ENCODE measurements around the gene GRIPAP1.
"Not testable (repeated sequence)": the region's sequence is repeated elsewhere in the genome, so short reads cannot be mapped to it uniquely, and the experiment has no call there.

Gene GRIPAP1

DNA sequence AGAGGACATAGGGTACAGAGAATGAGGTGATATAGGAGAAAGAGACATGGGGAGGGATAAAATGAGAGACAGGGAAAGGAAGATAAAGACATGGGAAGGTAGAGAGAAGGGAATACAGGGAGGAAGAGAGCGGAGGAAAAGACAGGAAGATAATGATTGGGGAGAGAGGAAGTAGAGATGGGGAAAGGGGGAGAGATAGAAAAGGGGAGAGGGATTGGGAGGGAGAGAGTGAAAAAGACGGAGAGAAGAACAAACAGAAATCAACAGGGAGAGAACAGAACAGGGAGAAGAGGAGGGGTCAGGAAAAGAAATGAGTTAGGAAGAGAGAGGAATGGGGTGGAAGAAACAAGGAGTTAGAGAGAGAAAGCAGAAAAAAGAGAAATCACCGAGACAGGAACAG is 4.6 kb downstream of the GRIPAP1 start:
- Histone ChIP-seq H3K4me1 (ENCODE audit: control insufficient read depth, insufficient read depth, low read length) (no peaks in the 10 kb centered on the region; the same call in 1 of the 2 replicates), H3K36me3 (ENCODE audit: control insufficient read depth, insufficient read depth, low read length) (peaks cover 24% of the 10 kb centered on the region; the same call in 1 of the 2 replicates), H3K27ac (ENCODE audit: low read length) (no peak overlapping the region), H3K27me3 (ENCODE audit: control insufficient read depth, insufficient read depth, low read length) (no peaks in the 10 kb centered on the region), H3K4me3 (ENCODE audit: low read length) (no peak overlapping the region), H3K9me3 (ENCODE audit: control insufficient read depth, insufficient read depth, low read length) (no peaks in the 10 kb centered on the region)
- WGBS (ENCODE audit: insufficient coverage, insufficient read length): 100% methylated on average over 2 of the region's 3 CpGs
- no peak for DNase-seq (ENCODE audit: low read depth, low spot score)

DNA sequence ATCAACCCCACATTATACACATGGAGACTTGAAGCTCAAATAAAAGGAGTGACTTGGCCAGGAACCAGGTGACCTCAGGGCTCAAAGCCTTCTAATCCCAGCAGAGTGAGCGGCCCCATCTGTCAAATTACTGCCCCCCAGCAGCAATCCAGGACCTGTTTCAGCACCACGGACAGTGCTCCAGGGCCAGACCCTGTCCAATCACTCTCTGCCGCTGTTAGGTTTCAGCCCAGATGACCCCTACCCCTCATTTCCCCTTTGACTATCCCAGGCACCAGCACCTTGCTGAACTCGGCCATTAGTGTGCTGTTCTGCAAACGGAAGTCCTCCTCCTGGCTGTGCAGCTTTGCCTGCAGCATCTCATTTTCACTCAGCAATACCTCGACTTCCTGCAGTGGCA is 5.1 kb downstream of the GRIPAP1 start:
- no peak overlapping the region for H3K4me3 ChIP-seq (ENCODE audit: low read length)
- no peaks in the 10 kb centered on the region for H3K9me3 ChIP-seq (ENCODE audit: control insufficient read depth, insufficient read depth, low read length)
- H3K27me3 ChIP-seq (ENCODE audit: control insufficient read depth, insufficient read depth, low read length): no peaks in the 10 kb centered on the region
- no peak overlapping the region for H3K27ac ChIP-seq (ENCODE audit: low read length)
- WGBS (ENCODE audit: insufficient coverage, insufficient read length): no CpG with 5 or more reads among the region's 6 CpGs
- no peaks in the 10 kb centered on the region; the same call in 1 of the 2 replicates for H3K4me1 ChIP-seq (ENCODE audit: control insufficient read depth, insufficient read depth, low read length)
- DNase-seq (ENCODE audit: low read depth, low spot score): no peak
- peaks cover 24% of the 10 kb centered on the region; the same call in 1 of the 2 replicates for H3K36me3 ChIP-seq (ENCODE audit: control insufficient read depth, insufficient read depth, low read length)

GRCh38 chrX:48992341-48992740 is 9.7 kb downstream of the GRIPAP1 start:
- DNase-seq (ENCODE audit: low read depth, low spot score): no peak
- Histone ChIP-seq H3K27ac (ENCODE audit: low read length) (no peak overlapping the region), H3K27me3 (ENCODE audit: control insufficient read depth, insufficient read depth, low read length) (no peaks in the 10 kb centered on the region), H3K9me3 (ENCODE audit: control insufficient read depth, insufficient read depth, low read length) (no peaks in the 10 kb centered on the region), H3K36me3 (ENCODE audit: control insufficient read depth, insufficient read depth, low read length) (peaks cover 18% of the 10 kb centered on the region; the same call in 1 of the 2 replicates), H3K4me1 (ENCODE audit: control insufficient read depth, insufficient read depth, low read length) (no peaks in the 10 kb centered on the region), H3K4me3 (ENCODE audit: low read length) (no peak overlapping the region)

DNA sequence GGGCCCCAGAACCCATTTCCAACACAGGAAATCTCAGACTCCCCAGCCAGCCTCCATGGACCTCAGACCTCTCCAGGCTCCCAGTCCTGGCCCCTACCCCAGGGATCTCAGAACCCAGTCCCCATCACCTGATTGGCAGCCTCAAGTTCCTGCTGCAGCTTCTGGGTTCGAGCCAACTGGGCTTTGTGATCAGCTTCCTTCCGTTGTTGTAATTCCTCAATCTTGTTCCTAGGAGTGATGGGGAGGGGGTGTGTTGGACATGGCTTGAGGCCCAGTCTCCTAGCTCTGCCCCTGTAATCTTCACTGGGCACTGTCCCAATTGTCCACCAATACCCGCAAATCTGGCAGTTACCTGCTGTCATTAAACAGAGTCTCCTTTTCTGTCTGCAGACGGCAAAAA is 12.6 kb downstream of the GRIPAP1 start:
- Histone ChIP-seq H3K4me1 (ENCODE audit: control insufficient read depth, insufficient read depth, low read length) (no peaks in the 10 kb centered on the region), H3K27ac (ENCODE audit: low read length) (no peak overlapping the region), H3K9me3 (ENCODE audit: control insufficient read depth, insufficient read depth, low read length) (no peaks in the 10 kb centered on the region), H3K36me3 (ENCODE audit: control insufficient read depth, insufficient read depth, low read length) (peaks cover 9% of the 10 kb centered on the region; the same call in 1 of the 2 replicates), H3K4me3 (ENCODE audit: low read length) (no peak overlapping the region), H3K27me3 (ENCODE audit: control insufficient read depth, insufficient read depth, low read length) (no peaks in the 10 kb centered on the region)
- DNase-seq (ENCODE audit: low read depth, low spot score): no peak
- WGBS (ENCODE audit: insufficient coverage, insufficient read length): no CpG with 5 or more reads among the region's 4 CpGs

GRCh38 chrX:48983896-48984295 is 18.2 kb downstream of the GRIPAP1 start:
- no peak for DNase-seq (ENCODE audit: low read depth, low spot score)
- no peak overlapping the region for H3K4me3 ChIP-seq (ENCODE audit: low read length)
- H3K27me3 ChIP-seq (ENCODE audit: control insufficient read depth, insufficient read depth, low read length): no peaks in the 10 kb centered on the region
- no peaks in the 10 kb centered on the region for H3K4me1 ChIP-seq (ENCODE audit: control insufficient read depth, insufficient read depth, low read length)
- H3K27ac ChIP-seq (ENCODE audit: low read length): no peak overlapping the region
- no CpG with 5 or more reads among the region's 3 CpGs for WGBS (ENCODE audit: insufficient coverage, insufficient read length)
- H3K36me3 ChIP-seq (ENCODE audit: control insufficient read depth, insufficient read depth, low read length): peaks cover 21% of the 10 kb centered on the region; the same call in 1 of the 2 replicates
- H3K9me3 ChIP-seq (ENCODE audit: control insufficient read depth, insufficient read depth, low read length): no peaks in the 10 kb centered on the region

DNA sequence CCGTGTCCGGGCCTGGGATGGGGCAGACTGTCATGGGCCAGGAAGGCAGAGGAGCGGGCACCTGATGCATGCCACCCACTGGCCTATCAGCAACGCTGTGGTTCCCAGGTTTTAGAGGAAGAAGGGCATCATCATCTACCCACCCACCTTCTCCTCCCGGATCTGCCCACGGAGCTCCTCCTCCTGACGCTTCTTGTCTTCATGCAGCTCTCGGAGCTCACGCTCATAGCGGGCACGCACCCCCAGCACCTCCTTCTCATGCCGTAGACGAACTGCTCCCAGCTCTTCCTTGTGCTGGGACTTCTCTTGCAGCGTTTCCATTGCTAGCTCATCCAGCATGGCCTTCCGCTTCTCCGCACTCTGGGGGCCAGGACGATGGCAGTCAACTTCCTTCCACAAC is 19.0 kb downstream of the GRIPAP1 start:
- Histone ChIP-seq H3K27ac (ENCODE audit: low read length) (no peak overlapping the region), H3K27me3 (ENCODE audit: control insufficient read depth, insufficient read depth, low read length) (no peaks in the 10 kb centered on the region), H3K36me3 (ENCODE audit: control insufficient read depth, insufficient read depth, low read length) (peaks cover 21% of the 10 kb centered on the region; the same call in 1 of the 2 replicates), H3K4me3 (ENCODE audit: low read length) (no peak overlapping the region), H3K9me3 (ENCODE audit: control insufficient read depth, insufficient read depth, low read length) (no peaks in the 10 kb centered on the region), H3K4me1 (ENCODE audit: control insufficient read depth, insufficient read depth, low read length) (no peaks in the 10 kb centered on the region)
- WGBS (ENCODE audit: insufficient coverage, insufficient read length): no CpG with 5 or more reads among the region's 17 CpGs
- no peak for DNase-seq (ENCODE audit: low read depth, low spot score)

GRCh38 chrX:48981178-48981577 is 20.9 kb downstream of the GRIPAP1 start:
- no peak for DNase-seq (ENCODE audit: low read depth, low spot score)
- Histone ChIP-seq H3K36me3 (ENCODE audit: control insufficient read depth, insufficient read depth, low read length) (peaks cover 24% of the 10 kb centered on the region; the same call in 1 of the 2 replicates), H3K4me1 (ENCODE audit: control insufficient read depth, insufficient read depth, low read length) (no peaks in the 10 kb centered on the region), H3K4me3 (ENCODE audit: low read length) (no peak overlapping the region), H3K27me3 (ENCODE audit: control insufficient read depth, insufficient read depth, low read length) (no peaks in the 10 kb centered on the region), H3K27ac (ENCODE audit: low read length) (no peak overlapping the region), H3K9me3 (ENCODE audit: control insufficient read depth, insufficient read depth, low read length) (no peaks in the 10 kb centered on the region)
- no CpG with 5 or more reads among the region's 10 CpGs for WGBS (ENCODE audit: insufficient coverage, insufficient read length)

- not testable (repeated sequence) for H3K9me3 ChIP-seq (ENCODE audit: control insufficient read depth, insufficient read depth, low read length); H3K4me1 ChIP-seq (ENCODE audit: control insufficient read depth, insufficient read depth, low read length); H3K27me3 ChIP-seq (ENCODE audit: control insufficient read depth, insufficient read depth, low read length); DNase-seq (ENCODE audit: low read depth, low spot score); H3K4me3 ChIP-seq (ENCODE audit: low read length); H3K27ac ChIP-seq (ENCODE audit: low read length)
- no CpG with 5 or more reads among the region's 10 CpGs for WGBS (ENCODE audit: insufficient coverage, insufficient read length)
- peaks cover 26% of the 10 kb centered on the region; the same call in 1 of the 2 replicates for H3K36me3 ChIP-seq (ENCODE audit: control insufficient read depth, insufficient read depth, low read length)
Measured at GRCh38 chrX:48980341-48980740, 21.7 kb downstream of the GRIPAP1 start.

DNA sequence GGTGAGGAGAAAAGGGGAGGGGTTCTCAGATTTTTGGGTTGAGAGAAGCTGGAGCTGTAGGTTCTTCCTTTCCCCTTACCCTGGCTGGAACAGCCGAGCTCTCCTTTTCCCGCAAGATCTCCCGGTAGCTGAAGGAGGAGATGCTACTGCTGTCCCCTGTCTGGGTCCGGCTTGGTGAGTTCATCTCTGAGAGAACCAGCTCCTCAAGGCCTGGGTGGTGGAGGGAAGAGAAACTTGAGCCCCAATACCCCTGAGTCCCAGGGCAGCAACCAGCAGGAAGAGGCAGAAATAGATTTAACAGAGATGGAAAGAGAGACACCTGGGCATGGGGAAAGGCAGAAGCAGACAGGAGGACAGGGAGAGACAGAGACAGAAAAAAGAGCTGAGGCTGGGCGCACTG is 23.8 kb downstream of the GRIPAP1 start:
- peaks cover 26% of the 10 kb centered on the region for H3K36me3 ChIP-seq (ENCODE audit: control insufficient read depth, insufficient read depth, low read length)

GRCh38 chrX:48976086-48976485 is 26.0 kb downstream of the GRIPAP1 start:
- Histone ChIP-seq H3K27me3 (ENCODE audit: control insufficient read depth, insufficient read depth, low read length) (no peaks in the 10 kb centered on the region), H3K9me3 (ENCODE audit: control insufficient read depth, insufficient read depth, low read length) (no peaks in the 10 kb centered on the region), H3K4me1 (ENCODE audit: control insufficient read depth, insufficient read depth, low read length) (no peaks in the 10 kb centered on the region), H3K4me3 (ENCODE audit: low read length) (no peak overlapping the region), H3K36me3 (ENCODE audit: control insufficient read depth, insufficient read depth, low read length) (peaks cover 14% of the 10 kb centered on the region), H3K27ac (ENCODE audit: low read length) (no peak overlapping the region)
- no CpG with 5 or more reads among the region's 6 CpGs for WGBS (ENCODE audit: insufficient coverage, insufficient read length)
- DNase-seq (ENCODE audit: low read depth, low spot score): no peak

More for the DNA sequence above, 23.8 kb downstream of the GRIPAP1 start:
- Histone ChIP-seq H3K27ac (ENCODE audit: low read length) (no peak overlapping the region), H3K27me3 (ENCODE audit: control insufficient read depth, insufficient read depth, low read length) (no peaks in the 10 kb centered on the region), H3K9me3 (ENCODE audit: control insufficient read depth, insufficient read depth, low read length) (no peaks in the 10 kb centered on the region), H3K4me3 (ENCODE audit: low read length) (no peak overlapping the region), H3K4me1 (ENCODE audit: control insufficient read depth, insufficient read depth, low read length) (no peaks in the 10 kb centered on the region)
- no CpG with 5 or more reads among the region's 5 CpGs for WGBS (ENCODE audit: insufficient coverage, insufficient read length)
- DNase-seq (ENCODE audit: low read depth, low spot score): no peak

GRCh38 chrX:48975541-48975940 is 26.5 kb downstream of the GRIPAP1 start:
- no peak for DNase-seq (ENCODE audit: low read depth, low spot score)
- H3K27me3 ChIP-seq (ENCODE audit: control insufficient read depth, insufficient read depth, low read length): no peaks in the 10 kb centered on the region
- peaks cover 13% of the 10 kb centered on the region for H3K36me3 ChIP-seq (ENCODE audit: control insufficient read depth, insufficient read depth, low read length)
- WGBS (ENCODE audit: insufficient coverage, insufficient read length): 100% methylated on average over 2 of the region's 5 CpGs
- H3K4me1 ChIP-seq (ENCODE audit: control insufficient read depth, insufficient read depth, low read length): no peaks in the 10 kb centered on the region
- H3K4me3 ChIP-seq (ENCODE audit: low read length): no peak overlapping the region
- H3K9me3 ChIP-seq (ENCODE audit: control insufficient read depth, insufficient read depth, low read length): no peaks in the 10 kb centered on the region
- H3K27ac ChIP-seq (ENCODE audit: low read length): no peak overlapping the region

All from iPS DF 6.9 (cell line).